ENCODE results near the gene STAT6.

- no peak for TF ChIP-seq CTCF (IDR thresholded peaks at IDR 0.05; ENCODE audit: poor library complexity)
- no peak for TF ChIP-seq EZH2phosphoT487 (IDR thresholded peaks at IDR 0.05; ENCODE audit: low read depth, severe bottlenecking, unreplicated experiment)
Measured at GRCh38 chr12:57159311-57159710, 48.1 kb upstream of the STAT6 start.

All from hepatocyte (in vitro differentiated cells).